ENCODE data around the gene SLC22A16. TPM values are rescaled to one million over a fixed set of nuclear protein-coding genes. Genes with fewer than 3 reads are reported as not detected.

SLC22A16 gene
- total and polyA plus RNA-seq, 2 experiments from 2014 or later: not detected

- Histone ChIP-seq H4K20me1 (ENCODE audit: insufficient read depth) (no peaks in the 10 kb centered on the region), H3K27ac (no peak overlapping the region), H3K36me3 (ENCODE audit: low read depth) (no peaks in the 10 kb centered on the region), H3K9ac (no peak overlapping the region), H3F3A (ENCODE audit: insufficient read depth) (no peaks in the 10 kb centered on the region), H3K27me3 (replicated peaks; ENCODE audit: insufficient read depth) (peaks cover 39% of the 10 kb centered on the region), H2AFZ (no peak overlapping the region), H3K4me2 (ENCODE audit: unreplicated experiment) (no peak overlapping the region), H3K9me3 (ENCODE audit: low read depth) (no peaks in the 10 kb centered on the region), H3K4me1 (ENCODE audit: insufficient read depth) (no peaks in the 10 kb centered on the region), H3K4me3 (no peak overlapping the region), H3K9me2 (ENCODE audit: insufficient read depth) (no peaks in the 10 kb centered on the region), H3K79me2 (ENCODE audit: insufficient read depth) (no peaks in the 10 kb centered on the region)
- TF ChIP-seq EZH2 (IDR thresholded peaks at IDR 0.05; ENCODE audit: insufficient read depth, poor library complexity, severe bottlenecking): no peak
- TF ChIP-seq EZH2phosphoT487 (IDR thresholded peaks at IDR 0.05; ENCODE audit: insufficient read depth, low read depth): no peak
- WGBS, 2 experiments (ENCODE audit: low coverage in 1 of 2, low lambda C conversion rate in 2 of 2, missing lambda C conversion rate in 2 of 2): 2 to 5% methylated on average over 5 of the region's 5 CpGs
- in situ Hi-C loops (cut with MboI): no loop called here
- no peak for DNase-seq
Observed at GRCh38 chr6:110439356-110439755, 37.1 kb downstream of the SLC22A16 start.

- Histone ChIP-seq H3K9me2 (ENCODE audit: insufficient read depth) (no peaks in the 10 kb centered on the region), H3K27me3 (replicated peaks; ENCODE audit: insufficient read depth) (peaks cover 17% of the 10 kb centered on the region; the same call in 1 of the 2 replicates), H2AFZ (no peak overlapping the region), H3K4me1 (ENCODE audit: insufficient read depth) (no peaks in the 10 kb centered on the region), H3K27ac (no peak overlapping the region), H3K9me3 (ENCODE audit: low read depth) (no peaks in the 10 kb centered on the region), H3K4me3 (no peak overlapping the region), H3K9ac (no peak overlapping the region), H3K4me2 (ENCODE audit: unreplicated experiment) (no peak overlapping the region), H3K36me3 (ENCODE audit: low read depth) (no peaks in the 10 kb centered on the region), H3F3A (ENCODE audit: insufficient read depth) (no peaks in the 10 kb centered on the region), H4K20me1 (ENCODE audit: insufficient read depth) (no peaks in the 10 kb centered on the region), H3K79me2 (ENCODE audit: insufficient read depth) (no peaks in the 10 kb centered on the region)
- DNase-seq: no peak
- no peak for TF ChIP-seq EZH2phosphoT487 (IDR thresholded peaks at IDR 0.05; ENCODE audit: insufficient read depth, low read depth)
- no peak for TF ChIP-seq EZH2 (IDR thresholded peaks at IDR 0.05; ENCODE audit: insufficient read depth, poor library complexity, severe bottlenecking)
- 52 to 64% methylated on average over 7 of the region's 7 CpGs for WGBS, 2 experiments (ENCODE audit: low coverage in 1 of 2, low lambda C conversion rate in 2 of 2, missing lambda C conversion rate in 2 of 2)
- in situ Hi-C loops (cut with MboI): no loop called here
Observed at GRCh38 chr6:110434961-110435602, 41.3 kb downstream of the SLC22A16 start.

GRCh38 chr6:110432285-110432900, 44.0 kb downstream of the SLC22A16 start:
- H3K4me1 ChIP-seq (ENCODE audit: insufficient read depth): no peaks in the 10 kb centered on the region
- H3K9ac ChIP-seq: no peak overlapping the region
- H3K9me3 ChIP-seq (ENCODE audit: low read depth): no peaks in the 10 kb centered on the region
- H3F3A ChIP-seq (ENCODE audit: insufficient read depth): no peaks in the 10 kb centered on the region
- H4K20me1 ChIP-seq (ENCODE audit: insufficient read depth): no peaks in the 10 kb centered on the region
- H2AFZ ChIP-seq: no peak overlapping the region
- no peak overlapping the region for H3K27ac ChIP-seq
- no peak overlapping the region for H3K4me3 ChIP-seq
- no peaks in the 10 kb centered on the region for H3K36me3 ChIP-seq (ENCODE audit: low read depth)
- H3K9me2 ChIP-seq (ENCODE audit: insufficient read depth): no peaks in the 10 kb centered on the region
- DNase-seq: no peak
- WGBS, 2 experiments (ENCODE audit: low coverage in 1 of 2, low lambda C conversion rate in 2 of 2, missing lambda C conversion rate in 2 of 2): 60 to 62% methylated on average over 3 of the region's 3 CpGs
- TF ChIP-seq EZH2phosphoT487 (IDR thresholded peaks at IDR 0.05; ENCODE audit: insufficient read depth, low read depth) (no peak), EZH2 (IDR thresholded peaks at IDR 0.05; ENCODE audit: insufficient read depth, poor library complexity, severe bottlenecking) (no peak)
- H3K4me2 ChIP-seq (ENCODE audit: unreplicated experiment): no peak overlapping the region
- H3K79me2 ChIP-seq (ENCODE audit: insufficient read depth): no peaks in the 10 kb centered on the region
- in situ Hi-C loops (cut with MboI): no loop called here
- 0 out of 2 replicates have a peak, but pooled peaks cover 3% of the 10 kb centered on the region for H3K27me3 ChIP-seq (replicated peaks; ENCODE audit: insufficient read depth)

GRCh38 chr6:110430741-110431140, 45.7 kb downstream of the SLC22A16 start:
- no peaks in the 10 kb centered on the region for H3K9me2 ChIP-seq (ENCODE audit: insufficient read depth)
- H4K20me1 ChIP-seq (ENCODE audit: insufficient read depth): no peaks in the 10 kb centered on the region
- H3K4me2 ChIP-seq (ENCODE audit: unreplicated experiment): no peak overlapping the region
- H2AFZ ChIP-seq: no peak overlapping the region
- WGBS, 2 experiments (ENCODE audit: low coverage in 1 of 2, low lambda C conversion rate in 2 of 2, missing lambda C conversion rate in 2 of 2): 57 to 65% methylated on average over 4 of the region's 4 CpGs
- no peak overlapping the region for H3K27ac ChIP-seq
- H3K27me3 ChIP-seq (replicated peaks; ENCODE audit: insufficient read depth): peaks cover 5% of the 10 kb centered on the region; the same call in 1 of the 2 replicates
- no peak overlapping the region for H3K9ac ChIP-seq
- H3K79me2 ChIP-seq (ENCODE audit: insufficient read depth): no peaks in the 10 kb centered on the region
- in situ Hi-C loops (cut with MboI): no loop called here
- H3F3A ChIP-seq (ENCODE audit: insufficient read depth): no peaks in the 10 kb centered on the region
- TF ChIP-seq EZH2 (IDR thresholded peaks at IDR 0.05; ENCODE audit: insufficient read depth, poor library complexity, severe bottlenecking) (no peak), EZH2phosphoT487 (IDR thresholded peaks at IDR 0.05; ENCODE audit: insufficient read depth, low read depth) (no peak)
- no peak for DNase-seq
- H3K36me3 ChIP-seq (ENCODE audit: low read depth): no peaks in the 10 kb centered on the region
- H3K4me3 ChIP-seq: no peak overlapping the region
- no peaks in the 10 kb centered on the region for H3K4me1 ChIP-seq (ENCODE audit: insufficient read depth)
- no peaks in the 10 kb centered on the region for H3K9me3 ChIP-seq (ENCODE audit: low read depth)
